Left renal pelvis (tissue), 4 donors: ENCODE results near the gene PTMS. TPM values are rescaled to one million over a fixed set of nuclear protein-coding genes. Genes with fewer than 3 reads are reported as not detected.

ENCODE experiments used
- DNase-seq, 4 donors: peaks; one replicate each; pipeline ENCODE4 v3.0.0-alpha.2; 2013; ENCODE audit warnings: low read depth in 4 of 4, low spot score in 3 of 4
- polyA plus RNA-seq, 4 donors: library from polyadenylated mRNA; unstranded; fragments of 120-200 nt; gene quantifications; one replicate each; pipeline ENCODE4 v1.2.1, GENCODE V29; 2013; ENCODE audit not compliant: insufficient read length in 4 of 4

PTMS gene
- polyA plus RNA-seq, 4 donors: 503 to 684 (median 585) TPM

GRCh38 chr12:6819106-6820030 is 53.2 kb downstream of the PTMS start:
- no peak for DNase-seq

GRCh38 chr12:6820166-6820565 is 54.0 kb downstream of the PTMS start:
- DNase-seq: no peak

Other genes with a start within 250 kb of the PTMS start
- gene GAPDH, start 231.8 kb upstream of the PTMS start, polyA plus RNA-seq: 1,000 to 10,000 TPM; 1,094 to 2,101 (median 1,851) TPM
- 10 to 100 TPM; 11.8 to 23.9 (median 17.7) TPM for gene IFFO1, start 210.3 kb upstream of the PTMS start, polyA plus RNA-seq
- 10 to 100 TPM; 19.7 to 36.1 (median 26.3) TPM for gene NOP2, start 198.1 kb upstream of the PTMS start, polyA plus RNA-seq
- gene CHD4, start 159.0 kb upstream of the PTMS start, polyA plus RNA-seq: 100 to 1,000 TPM; 176 to 296 (median 281) TPM
- 1 to 10 TPM; 1.1 to 2.2 (median 1.4) TPM for gene LPAR5, start 130.4 kb upstream of the PTMS start, polyA plus RNA-seq
- 1 to 10 TPM; 3.1 to 6.8 (median 3.9) TPM for gene ACRBP, start 118.9 kb upstream of the PTMS start, polyA plus RNA-seq
- 100 to 1,000 TPM in 3 of 4 donors, 10 to 100 TPM in 1; 96.8 to 126 (median 114) TPM for gene ING4, start 103.2 kb upstream of the PTMS start, polyA plus RNA-seq
- 10 to 100 TPM; 75.0 to 94.3 (median 87.7) TPM for gene ZNF384, start 77.0 kb upstream of the PTMS start, polyA plus RNA-seq
- gene PIANP, start 65.5 kb upstream of the PTMS start, polyA plus RNA-seq: 10 to 100 TPM; 10.4 to 16.3 (median 14.3) TPM
- 10 to 100 TPM; 57.7 to 68.9 (median 66.8) TPM for gene COPS7A, start 42.3 kb upstream of the PTMS start, polyA plus RNA-seq
- 100 to 1,000 TPM; 156 to 226 (median 194) TPM for gene MLF2, start 13.2 kb upstream of the PTMS start, polyA plus RNA-seq
- gene LAG3, start 6.2 kb downstream of the PTMS start, polyA plus RNA-seq: 1 to 10 TPM in 2 of 4 donors, under 1 TPM in 2; 0.89 to 6.2 (median 2.1) TPM
- gene CD4, start 23.2 kb downstream of the PTMS start, polyA plus RNA-seq: 10 to 100 TPM; 18.7 to 31.0 (median 26.5) TPM
- gene GPR162, start 55.5 kb downstream of the PTMS start, polyA plus RNA-seq: 10 to 100 TPM; 26.1 to 31.5 (median 29.5) TPM
- 10 to 100 TPM; 27.5 to 80.9 (median 33.6) TPM for gene P3H3, start 62.0 kb downstream of the PTMS start, polyA plus RNA-seq
- gene GNB3, start 74.6 kb downstream of the PTMS start, polyA plus RNA-seq: 10 to 100 TPM in 1 of 4 donors, 1 to 10 TPM in 3; 4.4 to 14.0 (median 6.8) TPM
- 10 to 100 TPM; 26.1 to 31.9 (median 27.9) TPM for gene CDCA3, start 84.9 kb downstream of the PTMS start, polyA plus RNA-seq
- 10 to 100 TPM; 47.3 to 64.0 (median 61.0) TPM for gene USP5, start 85.8 kb downstream of the PTMS start, polyA plus RNA-seq
- gene TPI1, start 101.2 kb downstream of the PTMS start, polyA plus RNA-seq: 100 to 1,000 TPM; 328 to 571 (median 548) TPM
- gene SPSB2, start 106.9 kb downstream of the PTMS start, polyA plus RNA-seq: 10 to 100 TPM in 1 of 4 donors, 1 to 10 TPM in 3; 5.4 to 19.8 (median 7.3) TPM
- gene LRRC23, start 138.5 kb downstream of the PTMS start, polyA plus RNA-seq: 10 to 100 TPM in 3 of 4 donors, 1 to 10 TPM in 1; 8.6 to 19.2 (median 16.7) TPM
- 10 to 100 TPM; 10.5 to 16.4 (median 14.2) TPM for gene ENO2, start 148.2 kb downstream of the PTMS start, polyA plus RNA-seq
- 100 to 1,000 TPM in 3 of 4 donors, 10 to 100 TPM in 1; 97.0 to 158 (median 125) TPM for gene ATN1, start 161.6 kb downstream of the PTMS start, polyA plus RNA-seq
- gene RNU7-1, start 177.5 kb downstream of the PTMS start, polyA plus RNA-seq: not detected
- 100 to 1,000 TPM; 130 to 222 (median 167) TPM for gene C12orf57, start 177.7 kb downstream of the PTMS start, polyA plus RNA-seq
- 10 to 100 TPM; 10.3 to 26.7 (median 18.8) TPM for gene PTPN6, start 185.0 kb downstream of the PTMS start, polyA plus RNA-seq
- 100 to 1,000 TPM; 213 to 266 (median 248) TPM for gene PHB2, start 204.3 kb downstream of the PTMS start, polyA plus RNA-seq
- 10 to 100 TPM; 40.3 to 49.6 (median 44.2) TPM for gene EMG1, start 204.6 kb downstream of the PTMS start, polyA plus RNA-seq